ENCODE results near the gene ADGRV1.
A peak's percentile ranks its signal among the peaks of the same experiment; 100 is the strongest.

Gene ADGRV1

DNA sequence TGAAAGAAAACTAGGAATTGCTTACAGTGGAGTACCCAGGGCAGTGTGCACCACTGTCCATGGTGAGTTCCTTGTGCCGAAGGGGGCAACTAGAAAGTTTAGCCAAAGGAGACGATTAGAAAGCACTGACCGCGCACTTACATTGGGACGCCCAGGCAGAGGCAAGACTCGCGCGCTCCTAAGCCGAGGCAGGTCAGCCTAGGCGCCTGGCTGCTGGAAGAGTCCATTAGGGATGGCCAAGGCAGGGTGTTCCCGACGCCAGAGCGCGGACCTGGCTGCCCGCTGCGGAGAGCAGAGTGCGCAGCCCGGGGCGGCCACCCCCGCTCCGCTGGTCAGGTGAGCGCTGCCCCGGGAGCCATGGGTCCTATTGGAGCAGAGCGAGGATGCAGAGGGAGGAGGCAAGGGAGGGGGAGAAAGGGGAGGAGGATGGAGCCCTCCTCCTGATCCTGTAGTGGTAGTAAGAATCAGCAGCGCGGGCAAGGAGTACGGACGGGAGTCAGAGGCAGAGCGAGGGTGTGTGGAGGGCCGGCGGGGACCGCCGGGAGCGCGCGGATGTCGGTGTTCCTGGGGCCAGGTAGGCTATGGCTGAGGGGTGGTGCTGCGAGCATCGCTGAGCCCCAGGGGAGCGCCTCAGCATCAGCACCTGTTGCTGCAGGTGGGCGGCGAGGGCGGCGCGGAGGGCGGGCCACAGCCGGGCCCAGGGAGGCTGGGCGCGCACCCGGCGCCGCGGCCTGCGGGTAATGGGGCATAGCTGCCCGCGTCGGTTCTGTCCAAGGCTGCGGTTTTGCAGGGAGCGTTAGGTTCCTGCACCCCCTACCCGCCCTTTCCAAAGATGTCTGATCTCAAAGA is at the start of gene ADGRV1:
Gene ADGRV1 (plus strand): TSS at position 454 of the 849 bp plus-strand sequence. CDS start 99 bp downstream, at position 553.
- no peak for FAIRE-seq
- no peak for DNase-seq (ENCODE audit: extremely low spot score, insufficient read length, low read depth)

DNA sequence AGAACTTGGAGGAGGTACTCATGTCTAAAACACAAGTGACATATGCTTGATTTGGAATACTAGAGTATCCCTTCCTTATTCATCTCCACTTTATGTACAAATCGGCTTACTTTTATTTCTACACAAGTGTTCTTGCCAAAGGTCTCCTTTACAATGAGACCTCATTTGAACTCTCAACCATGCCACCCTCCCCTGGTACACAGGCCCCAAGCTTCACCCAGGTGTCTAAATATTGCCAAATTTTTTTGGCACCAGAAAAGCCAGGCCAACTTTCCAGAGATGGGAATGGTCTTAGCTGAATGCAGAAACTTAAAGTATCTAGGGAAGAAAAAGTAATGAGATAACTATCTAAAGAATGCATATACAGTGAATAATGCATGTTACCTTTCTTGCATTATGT is 48.2 kb upstream of the ADGRV1 start:
- FAIRE-seq (no peak), DNase-seq (ENCODE audit: extremely low spot score, insufficient read length, low read depth) (no peak)

DNA sequence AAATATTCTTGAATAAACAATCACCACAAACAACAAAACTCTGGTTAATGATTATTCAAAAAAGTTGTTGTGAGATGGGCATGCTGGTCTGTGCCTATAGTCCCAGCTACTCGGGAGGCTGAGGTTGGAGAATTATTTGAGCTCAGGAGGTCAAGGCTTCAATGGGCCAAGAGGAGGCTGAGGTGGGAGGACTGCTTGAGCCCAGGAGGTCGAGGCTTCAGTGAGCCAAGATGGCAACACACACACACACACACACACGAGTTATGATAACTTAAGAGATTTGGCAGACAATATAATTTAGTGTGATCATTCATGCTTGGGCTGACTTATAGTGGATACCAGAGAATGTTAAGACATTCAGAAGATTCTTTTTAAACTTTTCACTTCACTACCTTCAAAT is 44.1 kb upstream of the ADGRV1 start:
- DNase-seq (ENCODE audit: extremely low spot score, insufficient read length, low read depth) = no peak
- FAIRE-seq = no peak

GRCh38 chr5:90518661-90519060 is 39.9 kb upstream of the ADGRV1 start:
- DNase-seq (ENCODE audit: extremely low spot score, insufficient read length, low read depth) = no peak

GRCh38 chr5:90519081-90519480 is 39.5 kb upstream of the ADGRV1 start:
- DNase-seq (ENCODE audit: extremely low spot score, insufficient read length, low read depth) (no peak), FAIRE-seq (no peak)

More at GRCh38 chr5:90518661-90519060, 39.9 kb upstream of the ADGRV1 start:
- no peak for FAIRE-seq

DNA sequence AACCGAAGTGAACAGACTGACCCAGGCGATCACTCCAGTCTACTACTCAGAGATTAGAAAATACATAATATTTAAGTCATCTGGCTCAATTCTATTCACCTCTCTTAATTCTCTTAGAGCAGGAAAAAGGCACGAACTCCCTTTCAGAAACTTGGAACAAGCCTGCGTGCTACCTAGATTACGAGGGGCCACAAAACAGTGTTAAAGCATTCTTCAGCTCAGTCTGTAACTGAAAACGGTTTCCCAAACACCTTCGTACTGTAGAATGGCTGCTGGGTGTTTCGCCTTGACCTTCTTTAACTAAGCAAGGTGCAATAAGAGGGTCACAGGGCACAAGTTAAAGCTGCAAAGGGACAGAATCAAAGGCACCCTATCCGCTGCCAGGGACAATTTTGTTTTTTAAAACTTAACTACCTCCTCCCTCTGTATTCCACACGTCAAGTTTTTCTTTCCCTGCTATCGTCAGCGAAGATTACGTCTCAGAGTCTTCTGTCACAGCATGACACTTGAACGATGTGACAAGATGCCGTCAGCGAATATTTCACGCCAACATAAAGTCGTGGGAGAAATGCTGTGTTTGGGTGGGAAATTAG is 29.9 kb upstream of the ADGRV1 start:
- DNase-seq (ENCODE audit: extremely low spot score, insufficient read length, low read depth) (no peak), FAIRE-seq (peak; percentile 33)

GRCh38 chr5:90529194-90529938 is 29.2 kb upstream of the ADGRV1 start, which contains the start of gene LYSMD3:
Gene LYSMD3, minus strand, starts transcription at chr5:90529584. Its CDS starts 4,295 bp downstream, at chr5:90525289.
- FAIRE-seq (peak; percentile 94), DNase-seq (ENCODE audit: extremely low spot score, insufficient read length, low read depth) (peak; percentile 95)

- DNase-seq (ENCODE audit: extremely low spot score, insufficient read length, low read depth) = peak; percentile 30
- FAIRE-seq = no peak
Measured at GRCh38 chr5:90529939-90530677, 28.5 kb upstream of the ADGRV1 start.

DNA sequence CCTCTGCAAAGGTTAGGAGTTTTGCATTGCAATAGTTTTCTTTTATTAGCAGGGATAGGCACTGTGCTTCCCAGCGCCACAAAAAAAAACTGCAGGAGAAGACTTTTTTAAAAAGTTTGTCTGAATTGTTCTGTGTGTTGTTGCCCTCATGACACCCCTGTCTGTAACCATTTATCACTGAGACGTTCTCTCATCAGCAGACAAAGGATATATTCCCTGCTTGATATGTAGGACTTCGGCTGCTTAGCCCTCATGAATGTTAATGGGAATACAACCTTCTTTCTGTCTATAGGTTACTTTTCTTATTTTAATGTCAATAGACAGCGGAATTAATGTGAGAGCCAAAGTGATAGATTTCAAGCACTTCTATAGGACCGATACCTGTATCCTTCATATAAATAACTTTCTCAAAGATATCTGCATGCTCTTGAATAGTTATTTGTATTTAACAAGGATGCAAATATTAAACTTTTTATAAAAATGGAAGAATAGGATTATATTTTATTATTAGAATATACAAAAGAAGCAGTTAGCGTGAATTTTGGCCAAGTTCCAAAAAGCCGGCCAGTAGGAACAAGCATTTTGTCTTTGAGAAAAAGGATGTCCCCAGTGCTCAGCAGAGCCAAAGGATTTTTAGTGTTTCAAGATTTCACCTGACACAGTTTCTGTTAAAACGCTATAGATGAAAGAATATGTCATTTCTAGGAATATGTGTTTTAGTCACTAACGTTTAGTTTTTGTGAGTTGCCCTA is 27.7 kb upstream of the ADGRV1 start:
- FAIRE-seq = no peak
- no peak for DNase-seq (ENCODE audit: extremely low spot score, insufficient read length, low read depth)

- no peak for DNase-seq (ENCODE audit: extremely low spot score, insufficient read length, low read depth)
- FAIRE-seq = no peak
Measured at GRCh38 chr5:90533794-90534193, 24.8 kb upstream of the ADGRV1 start.

- FAIRE-seq (no peak), DNase-seq (ENCODE audit: extremely low spot score, insufficient read length, low read depth) (no peak)
Measured at GRCh38 chr5:90534922-90535321, 23.7 kb upstream of the ADGRV1 start.

- FAIRE-seq (no peak), DNase-seq (ENCODE audit: extremely low spot score, insufficient read length, low read depth) (no peak)
Measured at GRCh38 chr5:90542827-90543519, 15.6 kb upstream of the ADGRV1 start.

GRCh38 chr5:90545511-90545910 is 13.1 kb upstream of the ADGRV1 start:
- no peak for FAIRE-seq

DNA sequence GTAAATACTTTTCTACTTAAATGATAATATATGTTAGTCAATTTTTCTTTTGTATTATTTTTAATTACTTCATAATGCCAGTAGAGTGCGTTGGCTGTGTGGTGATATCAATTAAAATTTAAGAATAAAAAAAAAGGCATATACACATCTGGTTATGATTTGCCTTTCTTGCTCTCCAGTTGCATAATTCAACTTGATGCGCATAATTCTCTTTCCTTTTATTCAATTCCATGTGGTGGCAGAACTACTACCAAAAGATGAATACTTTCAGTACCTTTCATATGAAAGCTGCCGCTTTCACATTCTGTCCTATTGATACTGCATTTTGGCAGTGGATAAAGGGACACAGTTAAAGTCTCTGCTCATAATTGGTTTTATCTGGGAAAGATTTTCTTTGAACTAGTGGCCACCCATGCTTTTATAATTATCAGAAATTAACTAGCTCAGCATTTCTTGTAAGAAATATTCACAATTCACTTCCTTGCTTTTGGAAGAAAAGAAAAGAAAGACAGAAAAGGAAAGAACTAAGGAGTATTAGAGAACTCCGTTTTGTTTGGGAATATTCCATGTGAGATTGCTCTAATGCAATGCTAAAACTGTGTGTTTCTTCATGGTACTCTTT is 12.3 kb upstream of the ADGRV1 start:
- FAIRE-seq (no peak), DNase-seq (ENCODE audit: extremely low spot score, insufficient read length, low read depth) (no peak)

More at GRCh38 chr5:90545511-90545910, 13.1 kb upstream of the ADGRV1 start:
- no peak for DNase-seq (ENCODE audit: extremely low spot score, insufficient read length, low read depth)

DNA sequence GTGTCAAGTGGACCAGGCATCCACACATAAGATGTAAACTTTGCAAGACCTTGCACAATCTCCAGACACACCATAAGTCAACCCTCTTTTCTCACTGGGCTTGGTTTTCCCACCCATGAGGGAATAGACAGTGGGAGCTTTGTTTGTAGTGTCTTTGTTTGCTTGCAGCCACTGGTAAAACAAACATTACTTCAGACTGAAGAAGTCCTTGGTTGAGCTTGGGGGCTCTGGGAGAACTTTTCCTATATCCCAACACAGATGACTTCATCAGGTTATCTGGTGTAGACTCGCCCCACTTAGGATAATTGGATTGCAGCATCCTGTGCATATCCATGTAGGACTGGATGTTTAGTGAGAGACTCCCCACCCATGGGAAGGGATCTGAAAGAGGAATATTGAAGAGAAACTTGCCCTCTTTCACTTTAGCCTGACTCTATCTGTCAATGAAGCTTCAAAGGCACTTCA is 11.5 kb upstream of the ADGRV1 start:
- DNase-seq (ENCODE audit: extremely low spot score, insufficient read length, low read depth) = no peak
- no peak for FAIRE-seq

DNA sequence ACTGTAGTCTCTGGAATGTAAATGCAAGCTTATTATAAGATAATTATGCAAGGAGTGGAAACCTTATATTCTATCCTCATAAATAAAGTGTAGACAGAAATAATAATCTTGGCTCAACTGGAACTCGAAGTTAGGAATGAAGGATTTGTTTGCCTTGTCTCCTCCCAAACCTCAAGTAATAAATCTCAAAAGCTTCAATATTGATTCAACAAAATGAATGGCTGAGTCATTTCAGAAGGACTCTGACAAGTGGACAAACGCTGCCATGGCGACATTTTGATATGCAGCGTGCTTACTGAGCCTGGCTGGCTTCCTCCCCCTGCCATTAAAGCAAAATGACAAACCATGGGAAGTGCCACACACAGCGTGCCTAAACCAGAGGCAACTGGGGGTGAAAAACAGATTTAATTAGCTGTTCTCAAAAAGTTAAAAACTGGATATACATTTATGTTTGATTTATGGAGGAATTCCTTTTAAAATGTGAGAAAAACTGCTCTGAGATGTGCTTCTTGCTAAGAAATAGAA is 10.5 kb upstream of the ADGRV1 start:
- no peak for FAIRE-seq
- no peak for DNase-seq (ENCODE audit: extremely low spot score, insufficient read length, low read depth)

DNA sequence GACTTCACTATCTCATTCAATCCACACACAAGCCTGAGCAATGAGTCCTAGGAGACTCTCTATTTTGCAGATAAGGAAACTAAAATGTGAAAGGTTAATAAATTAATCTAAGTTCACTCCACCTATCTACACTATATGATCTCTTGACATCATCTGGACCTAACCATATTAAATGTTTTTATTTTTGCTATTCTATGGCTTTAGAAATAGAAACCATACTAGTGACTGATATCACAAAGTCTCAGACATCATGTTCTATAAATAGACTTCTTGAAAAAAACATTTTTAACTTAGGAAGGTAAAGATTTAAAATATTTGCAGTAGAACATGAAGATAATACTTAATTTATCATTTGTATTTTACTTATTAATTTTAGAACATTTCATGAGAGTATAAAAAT is 9.4 kb upstream of the ADGRV1 start:
- FAIRE-seq (no peak), DNase-seq (ENCODE audit: extremely low spot score, insufficient read length, low read depth) (no peak)

DNA sequence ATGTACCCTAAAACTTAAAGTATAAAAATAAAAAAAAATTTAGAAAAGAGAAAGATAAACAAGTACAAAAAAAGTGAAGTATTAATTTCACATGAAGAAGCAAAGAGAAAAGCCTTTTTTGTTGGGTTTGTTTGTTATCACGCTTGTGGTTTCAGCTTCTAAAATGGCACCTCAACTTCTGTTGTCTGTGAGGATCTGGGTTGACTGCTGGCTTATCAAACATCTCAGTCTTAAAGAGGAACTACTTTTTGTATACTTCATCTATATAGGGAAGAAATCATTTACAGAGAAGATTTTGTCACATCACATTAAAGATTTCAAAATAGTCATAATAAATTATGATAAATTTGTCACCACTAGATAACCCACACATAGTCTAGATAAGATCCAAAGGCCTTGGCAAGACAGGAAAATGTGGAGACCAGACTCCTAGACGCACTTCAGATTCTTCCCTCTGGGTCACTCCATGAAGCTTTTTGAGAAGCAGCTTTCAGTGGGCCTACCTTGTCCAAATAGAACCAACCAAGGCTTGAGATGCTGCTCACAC is 8.8 kb upstream of the ADGRV1 start:
- no peak for FAIRE-seq

More for the DNA sequence above, 8.8 kb upstream of the ADGRV1 start:
- no peak for DNase-seq (ENCODE audit: extremely low spot score, insufficient read length, low read depth)

Measured in GM18507 (cell line).